Measurements from ENCODE around the gene SYNDIG1. TPM values are rescaled to one million over a fixed set of nuclear protein-coding genes. Genes with fewer than 3 reads are reported as not detected.

SYNDIG1 gene
- total RNA-seq, 1 experiment from 2014 or later = not detected

DNA sequence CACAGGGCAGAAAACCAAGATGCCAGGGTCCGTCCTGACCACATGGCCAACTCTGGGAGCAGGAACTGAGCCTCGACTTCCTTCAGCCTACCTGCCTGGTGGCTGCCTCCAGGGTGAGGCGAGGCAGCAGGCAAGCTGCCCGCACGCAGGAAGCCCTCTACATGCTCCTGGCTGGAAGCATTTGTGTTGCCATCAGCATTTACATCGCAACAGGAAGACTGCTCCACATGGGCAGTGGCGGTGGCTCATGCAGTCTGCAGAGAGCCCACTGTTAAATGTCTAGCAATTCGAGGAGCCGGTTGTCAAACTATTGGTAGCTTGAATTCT is 233.8 kb downstream of the SYNDIG1 start:
- TF ChIP-seq, protein P1, sequence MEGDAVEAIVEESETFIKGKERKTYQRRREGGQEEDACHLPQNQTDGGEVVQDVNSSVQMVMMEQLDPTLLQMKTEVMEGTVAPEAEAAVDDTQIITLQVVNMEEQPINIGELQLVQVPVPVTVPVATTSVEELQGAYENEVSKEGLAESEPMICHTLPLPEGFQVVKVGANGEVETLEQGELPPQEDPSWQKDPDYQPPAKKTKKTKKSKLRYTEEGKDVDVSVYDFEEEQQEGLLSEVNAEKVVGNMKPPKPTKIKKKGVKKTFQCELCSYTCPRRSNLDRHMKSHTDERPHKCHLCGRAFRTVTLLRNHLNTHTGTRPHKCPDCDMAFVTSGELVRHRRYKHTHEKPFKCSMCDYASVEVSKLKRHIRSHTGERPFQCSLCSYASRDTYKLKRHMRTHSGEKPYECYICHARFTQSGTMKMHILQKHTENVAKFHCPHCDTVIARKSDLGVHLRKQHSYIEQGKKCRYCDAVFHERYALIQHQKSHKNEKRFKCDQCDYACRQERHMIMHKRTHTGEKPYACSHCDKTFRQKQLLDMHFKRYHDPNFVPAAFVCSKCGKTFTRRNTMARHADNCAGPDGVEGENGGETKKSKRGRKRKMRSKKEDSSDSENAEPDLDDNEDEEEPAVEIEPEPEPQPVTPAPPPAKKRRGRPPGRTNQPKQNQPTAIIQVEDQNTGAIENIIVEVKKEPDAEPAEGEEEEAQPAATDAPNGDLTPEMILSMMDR (IDR thresholded peaks at IDR 0.05; ENCODE audit: insufficient read depth in 1 of 2, low read depth in 1 of 2, low read length in 1 of 2, severe bottlenecking in 1 of 2, unreplicated experiment in 1 of 2) = no peak
- ChIA-PET POLR2A (no interaction called here), CTCF (no interaction called here)
- no peak overlapping the region for H3K4me3 Mint-ChIP-seq (ENCODE audit: unreplicated experiment)
- H3K36me3 ChIP-seq (ENCODE audit: control insufficient read depth, insufficient read depth, low read length) = no peaks in the 10 kb centered on the region
- peaks cover 20% of the 10 kb centered on the region for H3K27me3 Mint-ChIP-seq (ENCODE audit: insufficient read depth, unreplicated experiment)
- peaks cover 2% of the 10 kb centered on the region for H3K27me3 ChIP-seq (replicated peaks; ENCODE audit: control insufficient read depth, insufficient read depth, low read length)
- H3K27ac Mint-ChIP-seq (ENCODE audit: unreplicated experiment) = no peak overlapping the region
- H3K4me3 ChIP-seq (ENCODE audit: low read depth, low read length) = no peak overlapping the region
- no peaks in the 10 kb centered on the region for H3K36me3 Mint-ChIP-seq (ENCODE audit: insufficient read depth, unreplicated experiment)
- H3K9me3 ChIP-seq = no peaks in the 10 kb centered on the region
- H3K9me3 Mint-ChIP-seq (ENCODE audit: unreplicated experiment) = no peaks in the 10 kb centered on the region
- intact Hi-C loops (cut with micrococcal nuclease; ENCODE audit: unreplicated experiment) = no loop called here
- no TSS peak for BruUV-seq (replicated peaks)
- H3K4me1 ChIP-seq = no peaks in the 10 kb centered on the region
- no peak for DNase-seq
- no peaks in the 10 kb centered on the region for H3K4me1 Mint-ChIP-seq (ENCODE audit: low read depth, unreplicated experiment)

DNA sequence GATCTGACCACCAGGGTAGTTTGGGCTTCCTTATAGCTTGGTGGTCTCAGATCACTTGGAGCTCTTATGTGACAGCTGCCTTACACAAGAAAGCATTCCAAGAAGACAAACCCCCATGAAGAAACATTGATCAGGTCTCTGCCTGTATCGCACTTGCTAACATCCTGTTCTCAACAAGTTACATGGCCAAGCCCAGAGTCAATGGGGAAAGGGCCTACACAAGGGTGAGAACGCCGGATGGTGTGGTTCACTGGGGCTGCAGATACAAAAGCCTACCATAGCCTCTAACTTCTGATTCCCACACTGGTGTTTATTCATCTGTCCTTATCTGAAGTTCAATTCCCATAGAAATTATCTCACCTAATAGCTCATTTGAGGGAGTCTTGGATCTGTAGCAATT is 235.5 kb downstream of the SYNDIG1 start:
- Mint-ChIP-seq H3K36me3 (ENCODE audit: insufficient read depth, unreplicated experiment) (no peaks in the 10 kb centered on the region), H3K9me3 (ENCODE audit: unreplicated experiment) (no peaks in the 10 kb centered on the region), H3K4me1 (ENCODE audit: low read depth, unreplicated experiment) (no peaks in the 10 kb centered on the region), H3K27ac (ENCODE audit: unreplicated experiment) (no peak overlapping the region), H3K4me3 (ENCODE audit: unreplicated experiment) (no peak overlapping the region), H3K27me3 (ENCODE audit: insufficient read depth, unreplicated experiment) (peaks cover 19% of the 10 kb centered on the region)
- Histone ChIP-seq H3K9me3 (no peaks in the 10 kb centered on the region), H3K4me3 (ENCODE audit: low read depth, low read length) (no peak overlapping the region), H3K4me1 (no peaks in the 10 kb centered on the region), H3K27me3 (replicated peaks; ENCODE audit: control insufficient read depth, insufficient read depth, low read length) (peaks cover 2% of the 10 kb centered on the region), H3K36me3 (ENCODE audit: control insufficient read depth, insufficient read depth, low read length) (no peaks in the 10 kb centered on the region)
- no peak for DNase-seq
- ChIA-PET POLR2A (no interaction called here), CTCF (interaction anchor here (1.0 to 1.3 kb wide), 2 partner anchors 76 to 79 kb away, joined by 3 read pairs; no protein-coding TSS in a partner anchor)
- BruUV-seq (replicated peaks) = no TSS peak
- intact Hi-C loops (cut with micrococcal nuclease; ENCODE audit: unreplicated experiment) = loop anchor here (1.0 to 2.0 kb wide), 2 partner anchors 76 to 213 kb away; no protein-coding TSS in a partner anchor
- TF ChIP-seq, protein P1 (IDR thresholded peaks at IDR 0.05; ENCODE audit: insufficient read depth in 1 of 2, low read depth in 1 of 2, low read length in 1 of 2, severe bottlenecking in 1 of 2, unreplicated experiment in 1 of 2) = no peak

DNA sequence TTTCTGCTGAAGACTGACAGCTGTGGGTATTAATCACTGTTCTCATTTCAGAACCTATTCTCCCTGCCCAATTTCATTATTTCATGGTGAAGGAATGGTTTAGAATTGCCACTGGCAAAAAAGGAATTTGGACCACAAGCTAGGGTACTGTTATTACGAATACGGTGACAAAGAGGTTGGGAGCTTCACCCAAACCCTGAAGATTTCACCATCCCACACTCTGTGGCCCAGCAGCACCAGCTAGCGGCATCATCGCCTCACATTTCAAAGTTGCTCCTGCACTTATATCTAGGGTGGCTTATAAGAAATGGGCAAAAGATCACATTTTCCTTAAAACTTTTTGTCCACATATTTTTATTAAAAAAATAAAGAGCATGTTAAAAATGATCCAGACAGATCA is 236.1 kb downstream of the SYNDIG1 start:
- Histone ChIP-seq H3K9me3 (no peaks in the 10 kb centered on the region), H3K4me1 (no peaks in the 10 kb centered on the region), H3K36me3 (ENCODE audit: control insufficient read depth, insufficient read depth, low read length) (no peaks in the 10 kb centered on the region), H3K4me3 (ENCODE audit: low read depth, low read length) (no peak overlapping the region), H3K27me3 (replicated peaks; ENCODE audit: control insufficient read depth, insufficient read depth, low read length) (peaks cover 2% of the 10 kb centered on the region)
- CTCF ChIA-PET = interaction anchor here (0.8 to 1.3 kb wide), 2 partner anchors 50 to 76 kb away, joined by 3 read pairs; no protein-coding TSS in a partner anchor
- Mint-ChIP-seq H3K9me3 (ENCODE audit: unreplicated experiment) (no peaks in the 10 kb centered on the region), H3K4me1 (ENCODE audit: low read depth, unreplicated experiment) (no peaks in the 10 kb centered on the region), H3K36me3 (ENCODE audit: insufficient read depth, unreplicated experiment) (no peaks in the 10 kb centered on the region), H3K4me3 (ENCODE audit: unreplicated experiment) (no peak overlapping the region), H3K27me3 (ENCODE audit: insufficient read depth, unreplicated experiment) (peaks cover 16% of the 10 kb centered on the region), H3K27ac (ENCODE audit: unreplicated experiment) (no peak overlapping the region)
- intact Hi-C loops (cut with micrococcal nuclease; ENCODE audit: unreplicated experiment) = loop anchor here (1.0 to 2.0 kb wide), 2 partner anchors 75 to 213 kb away; no protein-coding TSS in a partner anchor
- no peak for DNase-seq
- TF ChIP-seq, protein P1 (IDR thresholded peaks at IDR 0.05; ENCODE audit: insufficient read depth in 1 of 2, low read depth in 1 of 2, low read length in 1 of 2, severe bottlenecking in 1 of 2, unreplicated experiment in 1 of 2) = no peak
- no TSS peak for BruUV-seq (replicated peaks)
- POLR2A ChIA-PET = no interaction called here
